ENCODE measurements around the gene RAMP1.

DNA sequence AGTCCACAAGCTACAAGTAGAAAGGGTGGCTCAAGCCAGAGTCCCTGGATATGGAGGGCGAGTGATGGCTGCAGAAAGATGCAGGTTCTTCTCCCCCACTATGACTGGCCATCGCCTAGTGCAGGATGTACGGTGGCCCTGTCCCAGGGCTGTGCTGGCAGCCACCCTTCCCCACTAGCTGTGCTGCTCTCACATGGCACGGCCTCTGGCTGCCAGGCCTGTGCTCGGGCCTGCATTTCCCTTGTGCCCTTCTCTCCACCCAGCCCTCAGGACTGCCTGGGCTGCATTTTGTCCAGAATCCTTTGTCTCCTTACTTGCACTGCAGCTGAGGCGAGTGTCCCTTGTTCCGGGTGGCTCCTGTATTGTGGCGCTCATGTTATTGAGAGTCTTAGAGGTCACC, 1.6 kb upstream of the RAMP1 start:
- TF ChIP-seq, protein P1, sequence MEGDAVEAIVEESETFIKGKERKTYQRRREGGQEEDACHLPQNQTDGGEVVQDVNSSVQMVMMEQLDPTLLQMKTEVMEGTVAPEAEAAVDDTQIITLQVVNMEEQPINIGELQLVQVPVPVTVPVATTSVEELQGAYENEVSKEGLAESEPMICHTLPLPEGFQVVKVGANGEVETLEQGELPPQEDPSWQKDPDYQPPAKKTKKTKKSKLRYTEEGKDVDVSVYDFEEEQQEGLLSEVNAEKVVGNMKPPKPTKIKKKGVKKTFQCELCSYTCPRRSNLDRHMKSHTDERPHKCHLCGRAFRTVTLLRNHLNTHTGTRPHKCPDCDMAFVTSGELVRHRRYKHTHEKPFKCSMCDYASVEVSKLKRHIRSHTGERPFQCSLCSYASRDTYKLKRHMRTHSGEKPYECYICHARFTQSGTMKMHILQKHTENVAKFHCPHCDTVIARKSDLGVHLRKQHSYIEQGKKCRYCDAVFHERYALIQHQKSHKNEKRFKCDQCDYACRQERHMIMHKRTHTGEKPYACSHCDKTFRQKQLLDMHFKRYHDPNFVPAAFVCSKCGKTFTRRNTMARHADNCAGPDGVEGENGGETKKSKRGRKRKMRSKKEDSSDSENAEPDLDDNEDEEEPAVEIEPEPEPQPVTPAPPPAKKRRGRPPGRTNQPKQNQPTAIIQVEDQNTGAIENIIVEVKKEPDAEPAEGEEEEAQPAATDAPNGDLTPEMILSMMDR (IDR thresholded peaks at IDR 0.05 in 4 of 5, conservative IDR thresholded peaks at IDR 0.05 in 1 of 5): no peak
- TF ChIP-seq POLR2A (IDR thresholded peaks at IDR 0.05): no peak
